Measurements from ENCODE around the gene MLLT10. TPM values are rescaled to one million over a fixed set of nuclear protein-coding genes. Genes with fewer than 3 reads are reported as not detected.

The MLLT10 gene
- total RNA-seq, 1 donor from 2014 or later = 58.1 TPM

DNA sequence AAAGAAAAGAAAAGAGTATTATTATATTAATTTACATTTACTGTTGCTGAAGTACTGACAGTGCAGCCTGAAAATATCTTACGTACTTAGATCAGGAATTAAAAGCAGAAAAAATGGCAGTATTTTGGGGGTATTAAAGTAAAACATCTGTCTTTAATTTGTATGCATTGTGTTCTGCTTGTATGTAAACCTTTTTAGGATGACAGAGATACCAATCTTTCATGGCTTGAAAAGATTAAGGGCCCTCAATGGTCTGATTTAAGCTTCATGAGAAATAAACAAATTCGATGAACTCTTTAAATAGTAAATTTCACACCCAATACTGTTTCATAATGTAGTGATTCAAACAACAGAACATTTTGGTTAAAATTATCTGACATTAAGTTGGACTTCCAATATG lies 116.3 kb downstream of the MLLT10 start:
- no peaks in the 10 kb centered on the region for H3K27me3 Mint-ChIP-seq (ENCODE audit: low read depth)
- H3K27ac Mint-ChIP-seq (ENCODE audit: unreplicated experiment) = no peak overlapping the region
- DNase-seq (ENCODE audit: low read depth, low spot score) = no peak
- no peaks in the 10 kb centered on the region for H3K9me3 Mint-ChIP-seq
- H3K4me3 Mint-ChIP-seq = no peak overlapping the region
- peaks cover 7% of the 10 kb centered on the region for H3K36me3 Mint-ChIP-seq (ENCODE audit: low read depth)
- TF ChIP-seq, protein P1, sequence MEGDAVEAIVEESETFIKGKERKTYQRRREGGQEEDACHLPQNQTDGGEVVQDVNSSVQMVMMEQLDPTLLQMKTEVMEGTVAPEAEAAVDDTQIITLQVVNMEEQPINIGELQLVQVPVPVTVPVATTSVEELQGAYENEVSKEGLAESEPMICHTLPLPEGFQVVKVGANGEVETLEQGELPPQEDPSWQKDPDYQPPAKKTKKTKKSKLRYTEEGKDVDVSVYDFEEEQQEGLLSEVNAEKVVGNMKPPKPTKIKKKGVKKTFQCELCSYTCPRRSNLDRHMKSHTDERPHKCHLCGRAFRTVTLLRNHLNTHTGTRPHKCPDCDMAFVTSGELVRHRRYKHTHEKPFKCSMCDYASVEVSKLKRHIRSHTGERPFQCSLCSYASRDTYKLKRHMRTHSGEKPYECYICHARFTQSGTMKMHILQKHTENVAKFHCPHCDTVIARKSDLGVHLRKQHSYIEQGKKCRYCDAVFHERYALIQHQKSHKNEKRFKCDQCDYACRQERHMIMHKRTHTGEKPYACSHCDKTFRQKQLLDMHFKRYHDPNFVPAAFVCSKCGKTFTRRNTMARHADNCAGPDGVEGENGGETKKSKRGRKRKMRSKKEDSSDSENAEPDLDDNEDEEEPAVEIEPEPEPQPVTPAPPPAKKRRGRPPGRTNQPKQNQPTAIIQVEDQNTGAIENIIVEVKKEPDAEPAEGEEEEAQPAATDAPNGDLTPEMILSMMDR (conservative IDR thresholded peaks at IDR 0.05) = no peak
- H3K4me1 Mint-ChIP-seq = peaks cover 6% of the 10 kb centered on the region

DNA sequence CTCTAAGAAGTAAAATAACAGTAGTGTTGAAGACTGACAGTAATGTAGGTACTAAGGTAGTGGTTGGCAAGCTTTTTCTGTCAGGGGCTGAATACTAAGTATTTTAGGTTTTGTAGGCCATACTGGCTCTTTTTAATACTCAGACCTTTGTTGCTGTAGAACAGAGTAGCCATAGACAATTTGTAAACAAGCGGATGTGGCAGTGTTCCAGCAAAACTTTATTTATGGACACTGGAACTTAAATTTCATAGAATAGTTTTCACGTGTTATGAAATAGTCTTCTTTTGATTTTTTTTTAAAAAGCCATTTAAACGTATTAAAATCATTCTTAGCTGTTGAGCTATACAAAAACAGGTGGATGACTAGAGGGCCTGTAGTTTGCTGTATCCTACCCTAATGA lies 121.2 kb downstream of the MLLT10 start:
- Mint-ChIP-seq H3K36me3 (ENCODE audit: low read depth) (no peaks in the 10 kb centered on the region), H3K9me3 (no peaks in the 10 kb centered on the region), H3K27me3 (ENCODE audit: low read depth) (no peaks in the 10 kb centered on the region), H3K27ac (ENCODE audit: unreplicated experiment) (no peak overlapping the region), H3K4me3 (no peak overlapping the region), H3K4me1 (no peaks in the 10 kb centered on the region)
- TF ChIP-seq, protein P1 (conservative IDR thresholded peaks at IDR 0.05) = no peak
- DNase-seq (ENCODE audit: low read depth, low spot score) = no peak

DNA sequence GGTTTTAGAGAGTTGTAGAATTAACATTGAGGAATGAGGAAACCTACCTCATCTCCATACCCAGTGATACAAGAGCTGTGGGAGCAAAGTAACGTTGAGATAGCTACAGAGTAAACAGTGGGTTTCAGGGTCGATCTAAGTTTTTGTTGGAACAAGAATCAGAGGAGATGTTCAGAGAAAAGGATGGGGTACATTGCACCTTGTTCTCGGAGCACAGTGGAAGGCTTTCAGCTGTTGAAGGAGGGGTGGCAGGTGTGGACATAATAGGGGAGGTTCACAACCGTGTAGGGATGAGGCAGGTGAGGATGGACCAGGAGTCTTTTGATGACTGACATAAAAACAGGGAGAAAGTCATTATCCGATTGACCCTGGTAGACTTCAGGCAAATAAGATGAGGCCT lies 121.7 kb downstream of the MLLT10 start:
- H3K36me3 Mint-ChIP-seq (ENCODE audit: low read depth) = no peaks in the 10 kb centered on the region
- H3K4me1 Mint-ChIP-seq = no peaks in the 10 kb centered on the region
- no peak for DNase-seq (ENCODE audit: low read depth, low spot score)
- no peak overlapping the region for H3K27ac Mint-ChIP-seq (ENCODE audit: unreplicated experiment)
- TF ChIP-seq, protein P1 (conservative IDR thresholded peaks at IDR 0.05) = no peak
- H3K4me3 Mint-ChIP-seq = no peak overlapping the region
- no peaks in the 10 kb centered on the region for H3K27me3 Mint-ChIP-seq (ENCODE audit: low read depth)
- H3K9me3 Mint-ChIP-seq = no peaks in the 10 kb centered on the region

DNA sequence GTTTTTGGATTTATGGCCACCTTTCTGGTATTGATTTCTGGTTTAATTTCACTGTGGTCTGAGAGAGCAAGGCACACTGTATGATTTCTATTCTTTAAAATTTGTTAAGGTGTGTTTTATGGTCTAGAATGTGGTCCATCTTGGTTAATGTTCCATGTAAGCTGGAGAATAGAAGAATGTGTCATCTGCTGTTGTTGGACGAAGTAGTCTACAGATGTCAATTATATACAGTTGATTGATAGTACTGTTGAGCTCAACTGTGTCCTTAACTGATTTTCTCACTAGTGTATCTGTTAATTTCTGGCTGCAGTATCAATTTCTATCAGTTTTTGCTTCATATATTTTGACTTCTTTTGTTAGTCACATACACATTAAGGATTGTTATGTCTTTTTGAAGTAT lies 127.1 kb downstream of the MLLT10 start:
- DNase-seq (ENCODE audit: low read depth, low spot score) = no peak
- TF ChIP-seq, protein P1 (conservative IDR thresholded peaks at IDR 0.05) = no peak
- Mint-ChIP-seq H3K36me3 (ENCODE audit: low read depth) (no peaks in the 10 kb centered on the region), H3K9me3 (no peaks in the 10 kb centered on the region), H3K4me1 (peaks cover 16% of the 10 kb centered on the region), H3K27me3 (ENCODE audit: low read depth) (no peaks in the 10 kb centered on the region), H3K4me3 (no peak overlapping the region), H3K27ac (ENCODE audit: unreplicated experiment) (no peak overlapping the region)

DNA sequence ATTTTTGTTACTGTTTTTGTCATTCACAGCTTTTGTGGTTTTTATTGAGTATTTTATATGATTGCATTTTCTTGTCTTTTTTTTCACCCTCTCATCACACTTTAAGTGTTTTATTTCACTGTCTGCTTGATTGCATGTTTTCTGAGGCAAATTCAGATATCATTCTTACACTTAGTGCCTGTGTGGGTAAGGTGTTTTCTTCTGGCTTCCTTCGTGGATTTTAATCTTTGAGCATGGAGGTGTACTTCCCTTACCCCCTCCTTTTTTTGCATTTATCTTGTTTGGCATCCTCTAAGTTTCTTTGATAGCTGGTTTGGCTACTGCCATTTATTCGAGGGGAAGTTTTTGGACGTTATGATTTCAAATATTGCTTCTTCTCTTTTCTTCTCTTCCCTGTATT lies 127.9 kb downstream of the MLLT10 start:
- TF ChIP-seq, protein P1 (conservative IDR thresholded peaks at IDR 0.05) = no peak
- no peak overlapping the region for H3K27ac Mint-ChIP-seq (ENCODE audit: unreplicated experiment)
- no peaks in the 10 kb centered on the region for H3K36me3 Mint-ChIP-seq (ENCODE audit: low read depth)

DNA sequence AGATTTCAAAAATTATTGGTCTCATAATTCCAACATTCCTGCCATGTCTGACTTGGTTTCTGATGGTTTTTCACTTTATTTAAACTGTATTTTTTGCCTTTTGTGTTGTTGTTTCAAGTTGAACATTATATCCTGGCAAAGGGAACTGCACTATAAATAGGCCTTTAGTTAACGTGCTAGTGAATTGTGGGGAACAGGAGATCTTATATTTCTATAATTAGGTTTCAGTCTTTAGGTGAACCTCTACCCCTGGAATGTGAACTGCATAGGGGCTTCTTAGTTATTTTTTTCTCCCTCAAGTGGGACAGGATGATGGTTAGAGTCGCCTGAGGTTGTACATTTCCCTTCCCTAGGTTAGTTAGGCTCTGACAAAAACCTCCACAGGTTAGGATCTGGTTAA lies 128.6 kb downstream of the MLLT10 start:
- H3K9me3 Mint-ChIP-seq = no peaks in the 10 kb centered on the region
- H3K27me3 Mint-ChIP-seq (ENCODE audit: low read depth) = no peaks in the 10 kb centered on the region
- TF ChIP-seq, protein P1 (conservative IDR thresholded peaks at IDR 0.05) = no peak
- H3K4me1 Mint-ChIP-seq = peaks cover 16% of the 10 kb centered on the region
- H3K4me3 Mint-ChIP-seq = no peak overlapping the region
- H3K27ac Mint-ChIP-seq (ENCODE audit: unreplicated experiment) = no peak overlapping the region
- no peaks in the 10 kb centered on the region for H3K36me3 Mint-ChIP-seq (ENCODE audit: low read depth)
- no peak for DNase-seq (ENCODE audit: low read depth, low spot score)

More for the DNA sequence above, 127.9 kb downstream of the MLLT10 start:
- Mint-ChIP-seq H3K4me3 (no peak overlapping the region), H3K9me3 (no peaks in the 10 kb centered on the region), H3K4me1 (peaks cover 16% of the 10 kb centered on the region), H3K27me3 (ENCODE audit: low read depth) (no peaks in the 10 kb centered on the region)
- DNase-seq (ENCODE audit: low read depth, low spot score) = no peak
